ENCODE measurements around the gene ZNF423. TPM values are rescaled to one million over a fixed set of nuclear protein-coding genes. Genes with fewer than 3 reads are reported as not detected.

ZNF423 gene
- total RNA-seq, 6 experiments from 2014 or later, result 0.43 to 1.2 (median 0.89) TPM

DNA sequence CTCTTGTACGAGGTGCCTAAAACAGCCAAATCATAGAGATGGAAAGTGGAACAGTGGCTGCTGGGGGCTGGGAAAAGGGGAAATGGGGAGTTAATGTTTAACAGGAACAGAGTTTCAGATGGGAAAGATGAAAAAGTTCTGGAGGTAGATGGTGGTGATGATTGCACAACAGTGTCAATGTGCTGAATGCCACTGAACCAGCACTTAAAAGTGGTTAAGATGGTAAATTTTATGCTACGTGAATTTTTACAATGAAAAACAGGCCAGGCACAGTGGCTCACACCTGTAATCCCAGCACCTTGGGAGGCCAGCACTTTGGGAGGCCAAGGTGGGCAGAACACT is 351.9 kb downstream of the ZNF423 start:
- peak overlapping the region in 2 of 3 donors; percentile 40 to 47 for H3K27ac ChIP-seq
- DNase-seq, result no peak
- TF ChIP-seq, protein P1, sequence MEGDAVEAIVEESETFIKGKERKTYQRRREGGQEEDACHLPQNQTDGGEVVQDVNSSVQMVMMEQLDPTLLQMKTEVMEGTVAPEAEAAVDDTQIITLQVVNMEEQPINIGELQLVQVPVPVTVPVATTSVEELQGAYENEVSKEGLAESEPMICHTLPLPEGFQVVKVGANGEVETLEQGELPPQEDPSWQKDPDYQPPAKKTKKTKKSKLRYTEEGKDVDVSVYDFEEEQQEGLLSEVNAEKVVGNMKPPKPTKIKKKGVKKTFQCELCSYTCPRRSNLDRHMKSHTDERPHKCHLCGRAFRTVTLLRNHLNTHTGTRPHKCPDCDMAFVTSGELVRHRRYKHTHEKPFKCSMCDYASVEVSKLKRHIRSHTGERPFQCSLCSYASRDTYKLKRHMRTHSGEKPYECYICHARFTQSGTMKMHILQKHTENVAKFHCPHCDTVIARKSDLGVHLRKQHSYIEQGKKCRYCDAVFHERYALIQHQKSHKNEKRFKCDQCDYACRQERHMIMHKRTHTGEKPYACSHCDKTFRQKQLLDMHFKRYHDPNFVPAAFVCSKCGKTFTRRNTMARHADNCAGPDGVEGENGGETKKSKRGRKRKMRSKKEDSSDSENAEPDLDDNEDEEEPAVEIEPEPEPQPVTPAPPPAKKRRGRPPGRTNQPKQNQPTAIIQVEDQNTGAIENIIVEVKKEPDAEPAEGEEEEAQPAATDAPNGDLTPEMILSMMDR (IDR thresholded peaks at IDR 0.05), result no peak
- no peak for TF ChIP-seq POLR2A (IDR thresholded peaks at IDR 0.05)
- no peaks in the 10 kb centered on the region for H3K27me3 ChIP-seq
- H3K36me3 ChIP-seq, result no peaks in the 10 kb centered on the region
- peaks cover 0 to 13% (median 0%) of the 10 kb centered on the region in 4 donors for H3K4me1 ChIP-seq
- intact Hi-C loops (cut with DNase I), result no loop called here
- 15% methylated on average over 2 of the region's 2 CpGs for WGBS (ENCODE audit: insufficient coverage, low coverage, low lambda C conversion rate, missing lambda C conversion rate)
- peak; percentile 67 to 86 (median 82) for ATAC-seq
- no peaks in the 10 kb centered on the region for H3K9me3 ChIP-seq
- peak overlapping the region in 2 of 3 donors; percentile 35 to 36 for H3K4me3 ChIP-seq

DNA sequence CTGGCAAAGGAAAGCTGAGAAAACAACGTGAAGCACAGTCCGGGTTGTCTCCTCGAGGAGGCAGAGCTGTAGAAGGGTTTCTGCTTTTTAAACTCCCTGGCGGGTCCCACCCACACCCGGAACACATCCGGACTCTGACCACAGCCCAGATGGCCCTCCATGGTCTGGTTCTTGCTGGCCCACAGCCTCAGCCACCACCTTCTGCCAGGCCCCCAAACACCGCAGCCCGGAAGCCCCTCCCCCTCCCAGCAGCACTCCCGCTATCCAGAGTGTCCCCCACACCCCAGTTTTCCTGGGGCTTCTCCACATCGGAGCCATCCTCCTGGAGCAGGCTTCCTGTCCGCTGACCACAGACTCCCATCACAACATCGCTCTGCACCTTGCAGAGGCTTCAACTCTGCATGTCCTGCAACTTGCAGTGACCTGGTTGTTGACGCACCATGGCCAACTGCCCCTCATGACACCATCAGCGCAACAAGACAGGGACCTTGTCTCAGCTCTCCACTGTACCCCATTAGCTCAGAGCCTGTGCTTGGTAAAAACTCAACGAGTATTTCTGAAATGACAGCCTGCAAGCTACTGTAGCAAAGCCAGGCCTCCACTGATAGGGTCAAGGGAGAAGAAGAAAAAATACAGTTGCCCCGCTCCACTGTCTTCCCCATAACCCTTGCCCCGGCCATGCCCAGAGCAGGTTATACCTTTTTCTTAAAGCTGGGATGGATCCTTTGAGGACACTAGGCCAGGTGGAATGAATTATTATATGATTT is 352.5 kb downstream of the ZNF423 start:
- no peak for TF ChIP-seq POLR2A (IDR thresholded peaks at IDR 0.05)
- TF ChIP-seq, protein P1 (IDR thresholded peaks at IDR 0.05), result no peak
- Histone ChIP-seq H3K9me3 (no peaks in the 10 kb centered on the region), H3K27ac (peak overlapping the region in 2 of 3 donors; percentile 40 to 47), H3K4me1 (peaks cover 0 to 13% (median 0%) of the 10 kb centered on the region in 4 donors), H3K27me3 (no peaks in the 10 kb centered on the region), H3K36me3 (no peaks in the 10 kb centered on the region), H3K4me3 (peak overlapping the region in 2 of 3 donors; percentile 35 to 36)
- ATAC-seq (peak; percentile 25 to 69 (median 56)), DNase-seq (no peak)
- WGBS (ENCODE audit: insufficient coverage, low coverage, low lambda C conversion rate, missing lambda C conversion rate), result 38% methylated on average over 13 of the region's 17 CpGs
- intact Hi-C loops (cut with DNase I), result no loop called here

DNA sequence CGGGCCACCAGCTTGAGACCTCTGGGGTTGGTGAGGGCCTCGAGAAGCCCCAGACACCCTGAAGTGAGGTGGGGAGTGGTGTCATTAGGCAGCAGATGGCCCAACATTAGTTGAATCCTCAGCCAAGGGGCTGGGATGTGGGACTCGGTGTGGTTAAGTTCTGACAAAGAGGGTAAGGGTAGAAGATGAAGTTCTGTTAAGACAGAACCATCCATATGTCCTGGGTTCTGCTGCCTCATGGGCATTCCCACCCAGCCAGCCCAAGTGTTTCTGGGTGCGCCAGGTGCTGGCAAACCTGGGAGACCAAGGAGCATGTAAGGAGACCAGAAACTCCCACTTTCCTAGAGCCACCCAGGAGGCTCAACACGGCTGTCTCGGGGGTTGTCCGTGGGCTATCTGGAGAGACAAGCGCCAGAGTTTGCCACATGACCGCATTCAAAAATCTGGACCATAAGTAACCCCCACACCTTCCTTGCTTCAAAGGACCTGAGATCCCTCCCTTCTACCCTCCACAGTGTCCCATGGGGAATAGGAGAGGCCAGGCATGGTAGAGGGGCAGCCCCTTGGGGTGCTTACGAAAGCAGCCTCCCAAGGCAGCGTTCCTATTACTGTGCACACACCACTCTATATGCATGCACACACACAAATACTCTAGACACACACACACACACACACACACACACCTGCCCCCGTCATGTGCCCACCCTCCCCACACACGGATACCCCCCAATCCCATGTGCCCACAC is 353.6 kb downstream of the ZNF423 start:
- Histone ChIP-seq H3K27ac (no peak overlapping the region), H3K4me1 (peaks cover 0 to 13% (median 0%) of the 10 kb centered on the region in 4 donors), H3K27me3 (no peaks in the 10 kb centered on the region), H3K9me3 (no peaks in the 10 kb centered on the region), H3K4me3 (no peak overlapping the region), H3K36me3 (no peaks in the 10 kb centered on the region)
- WGBS (ENCODE audit: insufficient coverage, low coverage, low lambda C conversion rate, missing lambda C conversion rate), result 91% methylated on average over 5 of the region's 13 CpGs
- TF ChIP-seq, protein P1 (IDR thresholded peaks at IDR 0.05), result no peak
- TF ChIP-seq POLR2A (IDR thresholded peaks at IDR 0.05), result no peak
- DNase-seq (no peak), ATAC-seq (no peak)
- intact Hi-C loops (cut with DNase I), result no loop called here

DNA sequence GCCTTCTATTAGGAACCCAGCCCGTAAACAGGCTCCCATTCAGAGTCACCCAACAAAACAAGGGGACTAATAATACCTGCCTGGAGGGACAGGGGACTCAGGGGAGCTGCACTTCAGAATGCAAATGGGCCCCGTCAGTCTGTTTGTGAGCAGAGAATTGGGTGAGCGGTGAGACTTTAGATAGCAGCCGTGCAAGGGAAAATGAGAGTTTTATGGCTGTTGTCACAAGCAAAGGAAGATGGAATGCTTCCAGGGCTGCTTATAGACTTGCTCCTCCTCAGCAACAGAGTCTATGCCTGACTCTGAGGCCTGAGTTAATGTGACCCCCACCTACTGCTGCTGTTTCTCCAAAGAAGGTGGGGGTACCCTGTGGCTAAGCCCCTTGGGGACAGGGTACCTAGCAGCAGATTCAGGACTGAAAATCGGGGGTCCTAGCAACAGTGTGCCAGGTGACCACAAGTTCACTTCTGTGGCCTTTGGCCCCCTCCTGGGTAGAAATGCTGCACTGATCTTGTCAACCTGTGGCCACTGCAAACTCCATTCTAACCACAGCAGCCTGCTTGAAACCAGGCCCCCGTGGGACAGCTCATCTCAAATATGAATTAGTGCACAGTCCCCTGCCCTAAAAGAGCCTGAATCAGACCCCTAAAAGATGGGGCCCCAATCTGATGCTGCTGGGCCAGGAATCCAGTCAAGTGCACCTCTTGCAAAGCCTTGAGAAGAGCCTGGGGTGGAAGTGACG is 355.9 kb downstream of the ZNF423 start:
- Histone ChIP-seq H3K4me1 (peaks cover 0 to 13% (median 0%) of the 10 kb centered on the region in 4 donors), H3K4me3 (no peak overlapping the region), H3K27ac (no peak overlapping the region), H3K9me3 (no peaks in the 10 kb centered on the region), H3K27me3 (no peaks in the 10 kb centered on the region), H3K36me3 (no peaks in the 10 kb centered on the region)
- ATAC-seq, result no peak
- WGBS (ENCODE audit: insufficient coverage, low coverage, low lambda C conversion rate, missing lambda C conversion rate), result 80% methylated on average over 7 of the region's 7 CpGs
- intact Hi-C loops (cut with DNase I), result no loop called here
- DNase-seq, result no peak
- no peak for TF ChIP-seq POLR2A (IDR thresholded peaks at IDR 0.05)
- TF ChIP-seq, protein P1 (IDR thresholded peaks at IDR 0.05), result no peak

Measured in right lobe of liver (tissue), 6 donors.